Endodermal cell (in vitro differentiated cells): ENCODE results near the gene SLC44A1. TPM values are rescaled to one million over a fixed set of nuclear protein-coding genes. Genes with fewer than 3 reads are reported as not detected.

Experiments used
- DNase-seq: peaks from one replicate; pipeline ENCODE4 v3.0.0-alpha.2; 2017
- H3K27ac ChIP-seq: 2 replicates; pipeline ENCODE4 v1.5.1; 2013; ENCODE audit warnings: mild to moderate bottlenecking, low read depth, low read length, moderate library complexity
- H3K27me3 ChIP-seq: 2 replicates; pipeline ENCODE4 v1.6.1; 2013; ENCODE audit warnings: mild to moderate bottlenecking, low read length, moderate library complexity; ENCODE audit not compliant: insufficient read depth, control insufficient read depth, poor library complexity, severe bottlenecking
- H3K36me3 ChIP-seq: 2 replicates; pipeline ENCODE4 v1.7.0; 2013; ENCODE audit warnings: mild to moderate bottlenecking, low read length, moderate library complexity; ENCODE audit not compliant: control insufficient read depth, insufficient read depth
- H3K4me1 ChIP-seq: one replicate; pipeline ENCODE4 v1.7.0; 2013; ENCODE audit warnings: low read length; ENCODE audit not compliant: control insufficient read depth, insufficient read depth
- H3K4me3 ChIP-seq: 2 replicates; pipeline ENCODE4 v1.5.1; 2013; ENCODE audit warnings: mild to moderate bottlenecking, low read length, moderate library complexity
- H3K9ac ChIP-seq: 2 replicates; pipeline ENCODE4 v1.6.1; 2013; ENCODE audit warnings: mild to moderate bottlenecking, low read length, moderate library complexity; ENCODE audit not compliant: poor library complexity, severe bottlenecking; ENCODE audit errors: extremely low read depth
- H3K9me3 ChIP-seq: 2 replicates; pipeline ENCODE4 v1.6.1; 2013; ENCODE audit warnings: mild to moderate bottlenecking, low read length, moderate library complexity; ENCODE audit not compliant: control insufficient read depth
- H3K27ac Mint-ChIP-seq: 2 replicates; pipeline ENCODE4 v1.8.0; 2020; ENCODE audit warnings: mixed read lengths
- H3K27me3 Mint-ChIP-seq: 2 replicates; pipeline ENCODE4 v1.8.0; 2021; ENCODE audit warnings: mild to moderate bottlenecking, mixed read lengths; ENCODE audit not compliant: insufficient read depth
- H3K36me3 Mint-ChIP-seq: 2 replicates; pipeline ENCODE4 v1.8.0; 2020; ENCODE audit warnings: low read depth, mixed read lengths
- H3K4me1 Mint-ChIP-seq: 2 replicates; pipeline ENCODE4 v1.8.0; 2020; ENCODE audit warnings: mixed read lengths
- H3K4me3 Mint-ChIP-seq: 2 replicates; pipeline ENCODE4 v1.8.0; 2020; ENCODE audit warnings: mild to moderate bottlenecking, moderate library complexity, mixed read lengths
- H3K9me3 Mint-ChIP-seq: 2 replicates; pipeline ENCODE4 v1.8.0; 2020; ENCODE audit warnings: mild to moderate bottlenecking, mixed read lengths
- WGBS, 2 experiments: methylation state at CpG; one replicate each; pipeline versions ENCODE4 v1.1.5 to v1.1.7; 2013; ENCODE audit warnings: missing lambda C conversion rate in 2 of 2, mixed read lengths in 1 of 2; ENCODE audit not compliant: insufficient coverage in 1 of 2, insufficient read length in 1 of 2; 5-methylcytosine and 5-hydroxymethylcytosine counted together
- total RNA-seq, 2 donors: library from RNA; stranded (reverse); fragmentation: NEBNext Ultra II Directional in 1 of 2; extraction: Animal tissue kit (Norgen Biotek cat#: 25700) in 1 of 2; gene quantifications; 2 replicates in 1 of 2; 3 replicates in 1 of 2; pipeline ENCODE4 v1.2.1, GENCODE V29; 2021
- TF ChIP-seq, protein P1 (sequence below): fragments of 200-600 bp; sonication (generic); conservative IDR thresholded peaks from 2 replicates; pipeline ENCODE4 v1.5.0; 2021; ENCODE audit warnings: antibody characterized with exemption, mild to moderate bottlenecking

Gene SLC44A1
- total RNA-seq, 2 donors from 2014 or later = 69.7 to 73.4 TPM

DNA sequence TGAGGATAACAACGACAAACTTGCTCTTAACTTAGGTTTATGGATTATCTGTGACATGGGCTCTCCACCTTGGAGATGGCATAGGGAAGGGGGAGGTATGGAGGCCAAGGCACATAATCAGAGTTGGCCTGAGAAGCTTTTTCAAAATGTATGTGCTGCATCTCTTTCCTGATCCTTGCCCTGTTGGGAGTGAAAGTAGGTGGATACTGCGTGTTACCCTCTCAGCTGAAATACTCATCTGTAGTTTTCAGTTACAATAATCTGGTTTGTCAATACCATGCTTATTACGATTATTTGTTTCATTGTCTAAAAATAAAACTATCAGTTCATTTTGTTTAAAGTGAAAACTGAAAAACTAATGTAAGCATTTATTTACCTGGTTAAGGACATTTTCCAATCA is 86.7 kb downstream of the SLC44A1 start:
- peaks cover 7% of the 10 kb centered on the region for H3K36me3 ChIP-seq
- H3K27me3 ChIP-seq = no peaks in the 10 kb centered on the region
- H3K4me3 ChIP-seq = no peak overlapping the region
- Mint-ChIP-seq H3K4me3 (no peak overlapping the region), H3K4me1 (peaks cover 15% of the 10 kb centered on the region), H3K27ac (no peak overlapping the region), H3K9me3 (no peaks in the 10 kb centered on the region), H3K36me3 (peaks cover 8% of the 10 kb centered on the region), H3K27me3 (no peaks in the 10 kb centered on the region)
- H3K9ac ChIP-seq = no peak overlapping the region
- H3K4me1 ChIP-seq = no peaks in the 10 kb centered on the region
- 99 to 100% methylated on average over 2 to 3 of the region's 3 CpGs for WGBS, 2 experiments
- H3K9me3 ChIP-seq = no peaks in the 10 kb centered on the region
- no peak for DNase-seq
- TF ChIP-seq, protein P1, sequence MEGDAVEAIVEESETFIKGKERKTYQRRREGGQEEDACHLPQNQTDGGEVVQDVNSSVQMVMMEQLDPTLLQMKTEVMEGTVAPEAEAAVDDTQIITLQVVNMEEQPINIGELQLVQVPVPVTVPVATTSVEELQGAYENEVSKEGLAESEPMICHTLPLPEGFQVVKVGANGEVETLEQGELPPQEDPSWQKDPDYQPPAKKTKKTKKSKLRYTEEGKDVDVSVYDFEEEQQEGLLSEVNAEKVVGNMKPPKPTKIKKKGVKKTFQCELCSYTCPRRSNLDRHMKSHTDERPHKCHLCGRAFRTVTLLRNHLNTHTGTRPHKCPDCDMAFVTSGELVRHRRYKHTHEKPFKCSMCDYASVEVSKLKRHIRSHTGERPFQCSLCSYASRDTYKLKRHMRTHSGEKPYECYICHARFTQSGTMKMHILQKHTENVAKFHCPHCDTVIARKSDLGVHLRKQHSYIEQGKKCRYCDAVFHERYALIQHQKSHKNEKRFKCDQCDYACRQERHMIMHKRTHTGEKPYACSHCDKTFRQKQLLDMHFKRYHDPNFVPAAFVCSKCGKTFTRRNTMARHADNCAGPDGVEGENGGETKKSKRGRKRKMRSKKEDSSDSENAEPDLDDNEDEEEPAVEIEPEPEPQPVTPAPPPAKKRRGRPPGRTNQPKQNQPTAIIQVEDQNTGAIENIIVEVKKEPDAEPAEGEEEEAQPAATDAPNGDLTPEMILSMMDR = no peak
- no peak overlapping the region for H3K27ac ChIP-seq

DNA sequence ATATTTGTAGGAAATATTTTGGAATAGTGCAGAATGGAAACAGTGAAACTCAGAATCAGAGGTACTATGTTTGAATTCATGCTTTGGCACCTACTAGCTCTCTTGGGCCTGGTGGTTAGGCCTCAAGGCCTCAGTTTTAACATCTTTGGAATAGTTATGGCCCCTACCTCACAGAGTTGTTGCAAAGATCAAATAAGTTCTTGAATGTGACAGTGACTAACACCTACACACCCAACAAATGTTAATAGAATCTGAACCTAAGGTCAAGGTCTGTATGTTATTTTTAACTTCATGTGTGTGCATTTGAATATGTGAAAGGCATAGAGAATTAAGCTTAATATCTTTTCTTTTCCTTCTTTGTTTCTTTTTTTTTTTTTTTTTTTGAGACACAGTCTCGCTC is 87.3 kb downstream of the SLC44A1 start:
- no peak overlapping the region for H3K27ac ChIP-seq
- Mint-ChIP-seq H3K9me3 (no peaks in the 10 kb centered on the region), H3K4me1 (peaks cover 15% of the 10 kb centered on the region), H3K36me3 (peaks cover 9% of the 10 kb centered on the region), H3K4me3 (no peak overlapping the region), H3K27ac (no peak overlapping the region), H3K27me3 (no peaks in the 10 kb centered on the region)
- H3K9me3 ChIP-seq = no peaks in the 10 kb centered on the region
- H3K36me3 ChIP-seq = peaks cover 13% of the 10 kb centered on the region
- H3K27me3 ChIP-seq = no peaks in the 10 kb centered on the region
- no peaks in the 10 kb centered on the region for H3K4me1 ChIP-seq
- DNase-seq = no peak
- TF ChIP-seq, protein P1 = no peak
- H3K4me3 ChIP-seq = no peak overlapping the region
- WGBS, 2 experiments = 100% methylated on average over 1 of the region's 1 CpG; no CpG with 5 or more reads in 1 of the 2 experiments
- no peak overlapping the region for H3K9ac ChIP-seq

DNA sequence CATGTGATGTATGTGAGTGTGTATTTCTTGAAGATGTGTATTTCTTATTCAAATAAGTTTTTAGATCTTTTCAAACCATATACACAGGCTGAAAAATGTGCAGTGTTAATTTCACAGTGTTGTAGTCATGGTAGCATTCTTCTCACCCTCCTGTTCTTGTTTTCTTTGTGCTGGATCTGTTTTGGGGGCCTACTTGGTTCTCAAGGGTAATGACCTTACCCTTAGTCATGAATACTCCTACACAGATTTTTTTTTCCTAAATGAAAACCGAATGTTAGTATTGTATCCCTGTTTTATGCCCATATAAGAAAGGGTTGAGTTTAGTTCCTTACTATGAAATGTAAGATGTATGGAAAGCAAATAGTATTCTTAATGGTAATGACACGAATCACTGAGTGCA is 88.0 kb downstream of the SLC44A1 start:
- Mint-ChIP-seq H3K27ac (no peak overlapping the region), H3K4me1 (peaks cover 15% of the 10 kb centered on the region)

More for the DNA sequence above, 88.0 kb downstream of the SLC44A1 start:
- no peaks in the 10 kb centered on the region for H3K27me3 ChIP-seq
- no peak overlapping the region for H3K9ac ChIP-seq
- peaks cover 16% of the 10 kb centered on the region for H3K36me3 Mint-ChIP-seq
- no peaks in the 10 kb centered on the region for H3K27me3 Mint-ChIP-seq
- H3K4me3 ChIP-seq = no peak overlapping the region
- no peaks in the 10 kb centered on the region for H3K9me3 Mint-ChIP-seq
- 94% methylated on average over 2 of the region's 2 CpGs; no CpG with 5 or more reads in 1 of the 2 experiments for WGBS, 2 experiments
- no peak overlapping the region for H3K4me3 Mint-ChIP-seq
- H3K27ac ChIP-seq = no peak overlapping the region
- no peaks in the 10 kb centered on the region for H3K9me3 ChIP-seq
- no peaks in the 10 kb centered on the region for H3K4me1 ChIP-seq
- peaks cover 20% of the 10 kb centered on the region for H3K36me3 ChIP-seq
- no peak for DNase-seq
- TF ChIP-seq, protein P1 = no peak
